H9 (cell line): Measurements from ENCODE around the gene PITPNM2. TPM values are rescaled to one million over a fixed set of nuclear protein-coding genes. Genes with fewer than 3 reads are reported as not detected.
A peak's percentile ranks its signal among the peaks of the same experiment; 100 is the strongest.

Source experiments
- DNase-seq: peaks from one replicate; pipeline ENCODE4 v3.0.0-alpha.2; 2017
- H2AFZ ChIP-seq: one replicate; pipeline ENCODE4 v1.6.1; 2013; ENCODE audit warnings: mild to moderate bottlenecking, low read length, control low read depth, moderate library complexity
- H2AK5ac ChIP-seq: 2 replicates; pipeline ENCODE4 v1.6.1; 2013; ENCODE audit warnings: low read length, control low read depth, mixed read lengths; ENCODE audit not compliant: insufficient read length
- H2BK120ac ChIP-seq: one replicate; pipeline ENCODE4 v1.6.1; 2013; ENCODE audit warnings: low read depth, mild to moderate bottlenecking, low read length, control low read depth, inconsistent platforms; ENCODE audit not compliant: poor library complexity, severe bottlenecking
- H2BK12ac ChIP-seq: 2 replicates; pipeline ENCODE4 v1.6.1; 2013; ENCODE audit warnings: low read length, control low read depth, mixed read lengths, low read depth; ENCODE audit not compliant: insufficient read length
- H2BK15ac ChIP-seq: 2 replicates; pipeline ENCODE4 v1.6.1; 2013; ENCODE audit warnings: low read depth, low read length, control low read depth
- H2BK20ac ChIP-seq: one replicate; pipeline ENCODE4 v1.6.1; 2013; ENCODE audit warnings: low read depth, mild to moderate bottlenecking, low read length, control low read depth, inconsistent platforms; ENCODE audit not compliant: poor library complexity, severe bottlenecking
- H2BK5ac ChIP-seq: 2 replicates; pipeline ENCODE4 v1.6.1; 2013; ENCODE audit warnings: low read length, control low read depth, mixed read lengths; ENCODE audit not compliant: insufficient read length
- H3K14ac ChIP-seq: 2 replicates; pipeline ENCODE4 v1.6.1; 2013; ENCODE audit warnings: low read length, control low read depth; ENCODE audit not compliant: insufficient read depth
- H3K18ac ChIP-seq: 2 replicates; pipeline ENCODE4 v1.6.1; 2013; ENCODE audit warnings: low read depth, mild to moderate bottlenecking, mixed read lengths, low read length, control low read depth; ENCODE audit not compliant: insufficient read length
- H3K23ac ChIP-seq: 2 replicates; pipeline ENCODE4 v1.6.1; 2013; ENCODE audit warnings: low read length, control low read depth, mixed read lengths, low read depth; ENCODE audit not compliant: insufficient read length
- H3K23me2 ChIP-seq: 2 replicates; pipeline ENCODE4 v1.6.1; 2013; ENCODE audit warnings: low read depth, mild to moderate bottlenecking, mixed read lengths, low read length, control low read depth; ENCODE audit not compliant: insufficient read length, poor library complexity, severe bottlenecking
- H3K27ac ChIP-seq: 2 replicates; pipeline ENCODE4 v1.5.1; 2013; ENCODE audit warnings: low read length, control low read depth, mixed read lengths, low read depth; ENCODE audit not compliant: insufficient read length
- H3K27me3 ChIP-seq: 2 replicates; pipeline ENCODE4 v1.6.1; 2013; ENCODE audit warnings: low read length, control low read depth, inconsistent platforms; ENCODE audit not compliant: insufficient read depth
- H3K4ac ChIP-seq: 2 replicates; pipeline ENCODE4 v1.6.1; 2013; ENCODE audit warnings: low read depth, mild to moderate bottlenecking, control low read depth, inconsistent platforms, low read length, moderate library complexity
- H3K4me1 ChIP-seq: 2 replicates; pipeline ENCODE4 v1.6.1; 2013; ENCODE audit warnings: low read length, control low read depth, inconsistent platforms; ENCODE audit not compliant: insufficient read depth
- H3K4me2 ChIP-seq: 2 replicates; pipeline ENCODE4 v1.6.1; 2013; ENCODE audit warnings: low read length, control low read depth, mixed read lengths; ENCODE audit not compliant: insufficient read length, insufficient read depth
- H3K56ac ChIP-seq: 2 replicates; pipeline ENCODE4 v1.6.1; 2013; ENCODE audit warnings: low read depth, mild to moderate bottlenecking, mixed read lengths, low read length, control low read depth; ENCODE audit not compliant: insufficient read length
- H3K79me1 ChIP-seq: 2 replicates; pipeline ENCODE4 v1.6.1; 2013; ENCODE audit warnings: low read depth, mild to moderate bottlenecking, moderate library complexity, low read length, control low read depth, inconsistent platforms; ENCODE audit not compliant: insufficient read depth, poor library complexity, severe bottlenecking
- H3K79me2 ChIP-seq: 2 replicates; pipeline ENCODE4 v1.6.1; 2013; ENCODE audit warnings: low read length, control low read depth, inconsistent platforms; ENCODE audit not compliant: insufficient read depth
- H3K9ac ChIP-seq: 2 replicates; pipeline ENCODE4 v1.6.1; 2013; ENCODE audit warnings: low read length, control low read depth, mixed read lengths; ENCODE audit not compliant: insufficient read length; ENCODE audit errors: extremely low read depth
- H3K9me3 ChIP-seq: one replicate; pipeline ENCODE4 v1.6.1; 2013; ENCODE audit warnings: low read depth, low read length, inconsistent platforms; ENCODE audit not compliant: control insufficient read depth
- H3T11ph ChIP-seq: one replicate; pipeline ENCODE4 v1.6.1; 2013; ENCODE audit warnings: mild to moderate bottlenecking, low read length, control low read depth, inconsistent platforms
- H4K20me1 ChIP-seq: one replicate; pipeline ENCODE4 v1.6.1; 2013; ENCODE audit not compliant: control insufficient read depth, insufficient read length, insufficient read depth
- H4K5ac ChIP-seq: 2 replicates; pipeline ENCODE4 v1.6.1; 2013; ENCODE audit warnings: low read depth, mild to moderate bottlenecking, mixed read lengths, low read length, control low read depth; ENCODE audit not compliant: insufficient read length
- H4K8ac ChIP-seq: replicated peaks from 2 replicates; pipeline ENCODE4 v1.6.1; 2013; ENCODE audit warnings: low read length, control low read depth, mixed read lengths, low read depth; ENCODE audit not compliant: insufficient read length
- H4K91ac ChIP-seq: 2 replicates; pipeline ENCODE4 v1.6.1; 2013; ENCODE audit warnings: low read depth, mild to moderate bottlenecking, moderate library complexity, mixed read lengths, low read length, control low read depth; ENCODE audit not compliant: insufficient read length
- H3K27ac Mint-ChIP-seq, 3 experiments: 2 replicates in 2 of 3; 3 replicates in 1 of 3; pipeline ENCODE4 v1.8.0; 2020 to 2021; ENCODE audit warnings: mixed read lengths in 3 of 3, mild to moderate bottlenecking in 1 of 3, moderate library complexity in 1 of 3
- H3K27me3 Mint-ChIP-seq: 2 replicates; pipeline ENCODE4 v1.8.0; 2021; ENCODE audit warnings: low read depth, mild to moderate bottlenecking, moderate library complexity, mixed read lengths
- H3K36me3 Mint-ChIP-seq, 3 experiments: 2 replicates in 2 of 3; 3 replicates in 1 of 3; pipeline ENCODE4 v1.8.0; 2020 to 2021; ENCODE audit warnings: low read depth in 3 of 3, mixed read lengths in 3 of 3; ENCODE audit not compliant: insufficient read depth in 1 of 3
- H3K4me1 Mint-ChIP-seq, 2 experiments: 2 replicates each; pipeline ENCODE4 v1.8.0; 2020; ENCODE audit warnings: mixed read lengths in 2 of 2
- H3K4me3 Mint-ChIP-seq, 2 experiments: 2 replicates in 1 of 2; 3 replicates in 1 of 2; pipeline ENCODE4 v1.8.0; 2020 to 2021; ENCODE audit warnings: mild to moderate bottlenecking in 2 of 2, mixed read lengths in 2 of 2, moderate library complexity in 1 of 2
- H3K9me3 Mint-ChIP-seq, 2 experiments: 2 replicates in 1 of 2; 3 replicates in 1 of 2; pipeline ENCODE4 v1.8.0; 2020; ENCODE audit warnings: mild to moderate bottlenecking in 2 of 2, mixed read lengths in 2 of 2, moderate library complexity in 1 of 2
- CTCF ChIP-seq: fragments of 200-600 bp; sonication (generic); conservative IDR thresholded peaks from 3 replicates; pipeline ENCODE4 v1.8.0; 2021; ENCODE audit warnings: antibody characterized with exemption, mild to moderate bottlenecking
- WGBS: extraction: QIAGEN DNeasy Blood & Tissue Kit; methylation state at CpG from one replicate; pipeline ENCODE4 v1.1.7; 2013; ENCODE audit warnings: missing lambda C conversion rate, low lambda C conversion rate, mixed read lengths; ENCODE audit not compliant: insufficient read length; ENCODE audit errors: extremely low coverage; 5-methylcytosine and 5-hydroxymethylcytosine counted together
- total RNA-seq: library from RNA; stranded (reverse); gene quantifications from 2 replicates; pipeline ENCODE4 v1.2.1, GENCODE V29; 2021

The PITPNM2 gene
- total RNA-seq, 1 experiment from 2014 or later = 1.2 TPM

GRCh38 chr12:123149088-123149487, 1.8 kb downstream of the PITPNM2 start:
- Histone ChIP-seq H2BK20ac (no peak overlapping the region), H2BK15ac (no peak overlapping the region), H3K27me3 (peaks cover 17% of the 10 kb centered on the region; the same call in 1 of the 2 replicates), H3K79me1 (no peaks in the 10 kb centered on the region), H3T11ph (no peak overlapping the region), H3K14ac (no peak overlapping the region), H3K9me3 (no peaks in the 10 kb centered on the region), H3K4ac (no peak overlapping the region), H4K91ac (no peak overlapping the region), H4K5ac (no peak overlapping the region), H3K23ac (no peak overlapping the region), H3K4me2 (no peak overlapping the region), H2AK5ac (no peak overlapping the region), H3K23me2 (peaks cover 10% of the 10 kb centered on the region), H3K9ac (no peak overlapping the region), H4K8ac (no peak overlapping the region), H3K4me1 (peaks cover 2% of the 10 kb centered on the region; the same call in 1 of the 2 replicates), H3K27ac (no peak overlapping the region), H2AFZ (no peak overlapping the region), H2BK5ac (no peak overlapping the region), H4K20me1 (no peaks in the 10 kb centered on the region), H2BK12ac (no peak overlapping the region), H3K18ac (no peak overlapping the region), H3K56ac (no peak overlapping the region), H2BK120ac (no peak overlapping the region), H3K79me2 (no peaks in the 10 kb centered on the region)
- DNase-seq = no peak
- TF ChIP-seq CTCF = no peak
- H3K4me1 Mint-ChIP-seq = peaks cover 37 to 38% of the 10 kb centered on the region in 2 experiments
- peaks cover 0 to 6% (median 0%) of the 10 kb centered on the region in 3 experiments; a peak in 2 of 7 replicates for H3K36me3 Mint-ChIP-seq
- H3K27ac Mint-ChIP-seq = no peak overlapping the region
- peak overlapping the region; percentile 65 to 85 for H3K4me3 Mint-ChIP-seq
- no CpG with 5 or more reads among the region's 3 CpGs for WGBS
- H3K27me3 Mint-ChIP-seq = peaks cover 58% of the 10 kb centered on the region
- H3K9me3 Mint-ChIP-seq = no peaks in the 10 kb centered on the region
